WTC11 (cell line): ENCODE data around the gene ARIH2. TPM values are rescaled to one million over a fixed set of nuclear protein-coding genes. Genes with fewer than 3 reads are reported as not detected.
A peak's percentile ranks its signal among the peaks of the same experiment; 100 is the strongest.

Source experiments
- AFF4 ChIP-seq: sonication (generic); formaldehyde crosslinking; IDR thresholded peaks from 2 replicates; pipeline ENCODE4 v1.8.1; 2023; ENCODE audit warnings: mild to moderate bottlenecking, missing genetic modification reagents, borderline replicate concordance
- AR ChIP-seq: fragments of 250-450 bp; sonication (Bioruptor Pico); IDR thresholded peaks from 2 replicates; pipeline ENCODE4 v1.9.0; 2021; ENCODE audit warnings: mild to moderate bottlenecking
- CDX4 ChIP-seq: fragments of 250-450 bp; sonication (Bioruptor Pico); IDR thresholded peaks from 2 replicates; pipeline ENCODE4 v1.9.0; 2021; ENCODE audit warnings: moderate library complexity, mild to moderate bottlenecking, inconsistent platforms, borderline replicate concordance
- E2F1 ChIP-seq: sonication (generic); formaldehyde crosslinking; IDR thresholded peaks from 2 replicates; pipeline ENCODE4 v1.8.0; 2022; ENCODE audit warnings: mild to moderate bottlenecking, missing genetic modification reagents
- ELF4 ChIP-seq: sonication (generic); formaldehyde crosslinking; IDR thresholded peaks from 2 replicates; pipeline ENCODE4 v1.8.1; 2022; ENCODE audit warnings: low read depth, mild to moderate bottlenecking, moderate library complexity, missing genetic modification reagents
- ESRRA ChIP-seq: sonication (generic); formaldehyde crosslinking; IDR thresholded peaks from 2 replicates; pipeline ENCODE4 v1.8.1; 2022; ENCODE audit warnings: mild to moderate bottlenecking, missing genetic modification reagents, borderline replicate concordance
- HMGXB4 ChIP-seq: sonication (generic); formaldehyde crosslinking; IDR thresholded peaks from 2 replicates; pipeline ENCODE4 v1.8.1; 2023; ENCODE audit warnings: mild to moderate bottlenecking, moderate library complexity, missing genetic modification reagents
- JAZF1 ChIP-seq: fragments of 250-450 bp; sonication (Bioruptor Pico); IDR thresholded peaks from 2 replicates; pipeline ENCODE4 v1.9.0; 2021; ENCODE audit warnings: moderate library complexity, mild to moderate bottlenecking, inconsistent platforms
- JUN ChIP-seq: sonication (generic); formaldehyde crosslinking; IDR thresholded peaks from 2 replicates; pipeline ENCODE4 v1.8.0; 2023; ENCODE audit warnings: mild to moderate bottlenecking, missing genetic modification reagents
- KAT7 ChIP-seq: sonication (generic); formaldehyde crosslinking; IDR thresholded peaks from 2 replicates; pipeline ENCODE4 v1.8.1; 2023; ENCODE audit warnings: missing genetic modification reagents, mild to moderate bottlenecking, borderline replicate concordance
- MAX ChIP-seq: sonication (generic); formaldehyde crosslinking; IDR thresholded peaks from 2 replicates; pipeline ENCODE4 v1.8.0; 2022; ENCODE audit warnings: mild to moderate bottlenecking, missing genetic modification reagents
- MYBL2 ChIP-seq: sonication (generic); formaldehyde crosslinking; IDR thresholded peaks from 2 replicates; pipeline ENCODE4 v1.8.1; 2023; ENCODE audit warnings: mild to moderate bottlenecking, moderate library complexity, missing genetic modification reagents
- NR2C2 ChIP-seq: sonication (generic); formaldehyde crosslinking; IDR thresholded peaks from 2 replicates; pipeline ENCODE4 v1.8.0; 2022; ENCODE audit warnings: mild to moderate bottlenecking, missing genetic modification reagents
- NR3C1 ChIP-seq: sonication (generic); formaldehyde crosslinking; conservative IDR thresholded peaks from 2 replicates; pipeline ENCODE4 v1.8.1; 2023; ENCODE audit warnings: low read depth, mild to moderate bottlenecking, missing genetic modification reagents
- PRRX2 ChIP-seq: fragments of 250-450 bp; sonication (Bioruptor Pico); IDR thresholded peaks from 2 replicates; pipeline ENCODE4 v1.8.0; 2021; ENCODE audit warnings: mild to moderate bottlenecking
- RELA ChIP-seq: sonication (generic); formaldehyde crosslinking; IDR thresholded peaks from 2 replicates; pipeline ENCODE4 v1.8.1; 2022; ENCODE audit warnings: missing genetic modification reagents, mild to moderate bottlenecking, borderline replicate concordance
- SMAD3 ChIP-seq: sonication (generic); formaldehyde crosslinking; IDR thresholded peaks from 2 replicates; pipeline ENCODE4 v1.8.0; 2022; ENCODE audit warnings: missing genetic modification reagents, mild to moderate bottlenecking, borderline replicate concordance
- SMAD4 ChIP-seq: sonication (generic); formaldehyde crosslinking; IDR thresholded peaks from 2 replicates; pipeline ENCODE4 v1.8.0; 2022; ENCODE audit warnings: mild to moderate bottlenecking, missing genetic modification reagents
- TEAD4 ChIP-seq: sonication (generic); formaldehyde crosslinking; IDR thresholded peaks from 2 replicates; pipeline ENCODE4 v1.8.0; 2022; ENCODE audit warnings: mild to moderate bottlenecking, missing genetic modification reagents
- USF2 ChIP-seq: sonication (generic); formaldehyde crosslinking; IDR thresholded peaks from 2 replicates; pipeline ENCODE4 v1.8.1; 2023; ENCODE audit warnings: mild to moderate bottlenecking, missing genetic modification reagents, moderate library complexity
- ZNF121 ChIP-seq: sonication (generic); formaldehyde crosslinking; IDR thresholded peaks from 2 replicates; pipeline ENCODE4 v1.8.0; 2023; ENCODE audit warnings: missing genetic modification reagents
- ZNF396 ChIP-seq: fragments of 250-450 bp; sonication (Bioruptor Pico); IDR thresholded peaks from 2 replicates; pipeline ENCODE4 v1.8.0; 2021; ENCODE audit warnings: mild to moderate bottlenecking, moderate library complexity, borderline replicate concordance
- ZNF416 ChIP-seq: fragments of 250-450 bp; sonication (Bioruptor Pico); IDR thresholded peaks from 2 replicates; pipeline ENCODE4 v1.9.0; 2021; ENCODE audit warnings: mild to moderate bottlenecking, inconsistent platforms
- ZNF423 ChIP-seq: fragments of 250-450 bp; sonication (Bioruptor Pico); IDR thresholded peaks from 2 replicates; pipeline ENCODE4 v2.1.2; 2022; ENCODE audit warnings: mild to moderate bottlenecking, moderate library complexity
- ZNF512 ChIP-seq: sonication (generic); formaldehyde crosslinking; IDR thresholded peaks from 2 replicates; pipeline ENCODE4 v1.8.1; 2022; ENCODE audit warnings: missing genetic modification reagents, borderline replicate concordance
- ZNF671 ChIP-seq: fragments of 250-450 bp; sonication (Bioruptor Pico); IDR thresholded peaks from 2 replicates; pipeline ENCODE4 v1.8.0; 2021; ENCODE audit warnings: mild to moderate bottlenecking
- total RNA-seq: library from RNA; stranded (reverse); gene quantifications from 3 replicates; pipeline ENCODE4 v1.2.3, GENCODE V29; 2021

The ARIH2 gene
- total RNA-seq, 1 experiment from 2014 or later: 134 TPM

GRCh38 chr3:49021213-49021812, 102.7 kb downstream of the ARIH2 start (continued):
- TF ChIP-seq AR (CRISPR knock-in tag) (no peak), ZNF512 (no peak), ZNF121 (no peak), ESRRA (CRISPR knock-in tag) (no peak), PRRX2 (peak; percentile 69; the same call in 1 of the 2 replicates), SMAD3 (CRISPR knock-in tag) (peak; percentile 53; the same call in 1 of the 2 replicates), KAT7 (CRISPR knock-in tag) (no peak), E2F1 (CRISPR knock-in tag) (peak; percentile 75; the same call in 1 of the 2 replicates), RELA (CRISPR knock-in tag) (no peak), ZNF416 (no peak; the same call in 1 of the 2 replicates), NR2C2 (CRISPR knock-in tag) (0 out of 2 replicates have a peak, but pooled peaks have one; percentile 50), MYBL2 (CRISPR knock-in tag) (no peak), JUN (CRISPR knock-in tag) (0 out of 2 replicates have a peak, but pooled peaks have one; percentile 46), SMAD4 (CRISPR knock-in tag) (0 out of 2 replicates have a peak, but pooled peaks have one; percentile 55), ZNF423 (CRISPR knock-in tag) (no peak), AFF4 (peak; percentile 16; the same call in 1 of the 2 replicates), MAX (0 out of 2 replicates have a peak, but pooled peaks have one; percentile 64), ZNF671 (CRISPR knock-in tag) (no peak), JAZF1 (CRISPR knock-in tag) (no peak), HMGXB4 (CRISPR knock-in tag) (no peak), NR3C1 (CRISPR knock-in tag) (no peak; the same call in 1 of the 2 replicates), ELF4 (CRISPR knock-in tag) (no peak), TEAD4 (no peak), CDX4 (no peak), USF2 (CRISPR knock-in tag) (peak; percentile 12; the same call in 1 of the 2 replicates), ZNF396 (CRISPR knock-in tag) (no peak)
